IMR-90 (cell line): Measurements from ENCODE around the gene THOC6.

Experiments used
- BHLHE40 ChIP-seq: fragments of 150-350 bp; IDR thresholded peaks from 2 replicates; pipeline ENCODE4 v1.6.1; 2016; ENCODE audit warnings: mild to moderate bottlenecking, low read depth, low read length
- CEBPB ChIP-seq: IDR thresholded peaks from 2 replicates; pipeline ENCODE4 v1.6.1; 2012; ENCODE audit warnings: low read depth, low read length, improper control_type of control experiment
- CHD1 ChIP-seq: IDR thresholded peaks from 2 replicates; pipeline ENCODE4 v1.6.1; 2012; ENCODE audit warnings: low read depth, low read length, improper control_type of control experiment
- CTCF ChIP-seq: conservative IDR thresholded peaks from 2 replicates; pipeline ENCODE4 v1.5.1; 2012; ENCODE audit warnings: mild to moderate bottlenecking, low read depth, low read length, improper control_type of control experiment
- ELK1 ChIP-seq: fragments of 150-350 bp; IDR thresholded peaks from 2 replicates; pipeline ENCODE4 v1.6.1; 2016; ENCODE audit warnings: low read depth, mild to moderate bottlenecking, low read length, moderate library complexity, borderline replicate concordance
- FOS ChIP-seq: fragments of 150-350 bp; IDR thresholded peaks from 2 replicates; pipeline ENCODE4 v1.6.1; 2016; ENCODE audit warnings: low read depth, low read length
- MAZ ChIP-seq: IDR thresholded peaks from 2 replicates; pipeline ENCODE4 v1.6.1; 2012; ENCODE audit warnings: low read depth, mild to moderate bottlenecking, low read length, improper control_type of control experiment, moderate library complexity, borderline replicate concordance
- MXI1 ChIP-seq: IDR thresholded peaks from 2 replicates; pipeline ENCODE4 v1.6.1; 2012; ENCODE audit warnings: low read depth, mild to moderate bottlenecking, low read length, moderate library complexity, borderline replicate concordance
- NFE2L2 ChIP-seq: fragments of 150-350 bp; IDR thresholded peaks from 2 replicates; pipeline ENCODE4 v1.6.1; 2016; ENCODE audit warnings: low read depth, mild to moderate bottlenecking, low read length
- POLR2A ChIP-seq: IDR thresholded peaks from 2 replicates; pipeline ENCODE4 v1.6.1; 2012; ENCODE audit warnings: mild to moderate bottlenecking, low read depth, low read length
- RAD21 ChIP-seq: IDR thresholded peaks from 2 replicates; pipeline ENCODE4 v1.6.1; 2012; ENCODE audit warnings: low read length, improper control_type of control experiment
- RCOR1 ChIP-seq: IDR thresholded peaks from 2 replicates; pipeline ENCODE4 v1.6.1; 2012; ENCODE audit warnings: mild to moderate bottlenecking, low read length, improper control_type of control experiment; ENCODE audit not compliant: insufficient replicate concordance
- SMC3 ChIP-seq: fragments of 150-350 bp; IDR thresholded peaks from 2 replicates; pipeline ENCODE4 v1.6.1; 2016; ENCODE audit warnings: low read depth, mild to moderate bottlenecking, antibody characterized with exemption, low read length, moderate library complexity
- USF2 ChIP-seq: fragments of 150-350 bp; IDR thresholded peaks from 2 replicates; pipeline ENCODE4 v1.6.1; 2017; ENCODE audit warnings: mild to moderate bottlenecking, antibody characterized with exemption, low read length, low read depth

- TF ChIP-seq BHLHE40: no peak
- no peak for TF ChIP-seq NFE2L2
- no peak for TF ChIP-seq CTCF
- TF ChIP-seq RCOR1: no peak
- no peak for TF ChIP-seq MXI1
- no peak for TF ChIP-seq SMC3
- no peak for TF ChIP-seq ELK1
- no peak for TF ChIP-seq POLR2A
- TF ChIP-seq FOS: no peak
- no peak for TF ChIP-seq RAD21
- no peak for TF ChIP-seq CEBPB
- TF ChIP-seq CHD1: no peak
- no peak for TF ChIP-seq MAZ
- no peak for TF ChIP-seq USF2
Measured at GRCh38 chr16:3017344-3017743, 6.5 kb upstream of the THOC6 start.
